Measurements from ENCODE around the gene SRP68.
"Not testable (repeated sequence)": the region's sequence is repeated elsewhere in the genome, so short reads cannot be mapped to it uniquely, and the experiment has no call there.

Gene SRP68

DNA sequence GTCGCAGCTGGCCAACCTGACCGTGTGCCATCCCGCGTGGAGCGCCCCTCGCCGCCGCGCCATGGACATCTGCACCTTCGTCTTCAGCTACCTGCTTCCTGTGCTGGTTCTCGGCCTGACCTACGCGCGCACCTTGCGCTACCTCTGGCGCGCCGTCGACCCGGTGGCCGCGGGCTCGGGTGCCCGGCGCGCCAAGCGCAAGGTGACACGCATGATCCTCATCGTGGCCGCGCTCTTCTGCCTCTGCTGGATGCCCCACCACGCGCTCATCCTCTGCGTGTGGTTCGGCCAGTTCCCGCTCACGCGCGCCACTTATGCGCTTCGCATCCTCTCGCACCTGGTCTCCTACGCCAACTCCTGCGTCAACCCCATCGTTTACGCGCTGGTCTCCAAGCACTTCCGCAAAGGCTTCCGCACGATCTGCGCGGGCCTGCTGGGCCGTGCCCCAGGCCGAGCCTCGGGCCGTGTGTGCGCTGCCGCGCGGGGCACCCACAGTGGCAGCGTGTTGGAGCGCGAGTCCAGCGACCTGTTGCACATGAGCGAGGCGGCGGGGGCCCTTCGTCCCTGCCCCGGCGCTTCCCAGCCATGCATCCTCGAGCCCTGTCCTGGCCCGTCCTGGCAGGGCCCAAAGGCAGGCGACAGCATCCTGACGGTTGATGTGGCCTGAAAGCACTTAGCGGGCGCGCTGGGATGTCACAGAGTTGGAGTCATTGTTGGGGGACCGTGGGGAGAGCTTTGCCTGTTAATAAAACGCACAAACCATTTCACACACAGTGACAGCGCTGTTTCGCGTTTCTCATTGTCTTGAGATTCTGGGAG lies 4.7 kb upstream of the SRP68 start:
- peak; percentile 66 to 82 (median 74) for DNase-seq

DNA sequence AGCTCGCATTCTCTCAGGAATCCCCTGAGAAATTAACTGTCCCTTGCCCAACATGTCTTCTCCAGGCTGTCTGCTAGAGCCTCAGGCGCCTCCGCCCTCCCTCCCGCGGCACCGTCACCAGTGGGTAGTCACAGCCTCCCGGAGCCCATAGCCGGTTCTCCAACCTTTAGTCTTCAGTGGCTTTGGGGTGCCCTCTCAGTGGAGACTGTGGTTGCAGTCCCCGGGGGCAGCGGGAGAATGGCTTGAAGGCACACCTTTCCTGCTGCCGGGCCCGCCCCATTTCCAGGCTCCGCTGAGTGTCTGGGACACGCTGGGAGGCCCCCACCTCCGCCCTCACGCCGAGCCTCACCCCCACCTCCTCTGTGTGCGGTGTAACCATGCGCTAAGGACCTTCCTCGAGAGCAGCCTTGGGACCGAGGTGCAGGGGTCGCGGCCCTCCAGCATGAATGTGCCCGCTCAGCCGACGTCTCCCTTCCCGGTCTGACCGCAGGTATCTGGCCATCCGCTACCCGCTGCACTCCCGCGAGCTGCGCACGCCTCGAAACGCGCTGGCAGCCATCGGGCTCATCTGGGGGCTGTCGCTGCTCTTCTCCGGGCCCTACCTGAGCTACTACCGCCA lies 3.9 kb upstream of the SRP68 start:
- peak in 1 of 4 experiments; percentile 7 for DNase-seq

DNA sequence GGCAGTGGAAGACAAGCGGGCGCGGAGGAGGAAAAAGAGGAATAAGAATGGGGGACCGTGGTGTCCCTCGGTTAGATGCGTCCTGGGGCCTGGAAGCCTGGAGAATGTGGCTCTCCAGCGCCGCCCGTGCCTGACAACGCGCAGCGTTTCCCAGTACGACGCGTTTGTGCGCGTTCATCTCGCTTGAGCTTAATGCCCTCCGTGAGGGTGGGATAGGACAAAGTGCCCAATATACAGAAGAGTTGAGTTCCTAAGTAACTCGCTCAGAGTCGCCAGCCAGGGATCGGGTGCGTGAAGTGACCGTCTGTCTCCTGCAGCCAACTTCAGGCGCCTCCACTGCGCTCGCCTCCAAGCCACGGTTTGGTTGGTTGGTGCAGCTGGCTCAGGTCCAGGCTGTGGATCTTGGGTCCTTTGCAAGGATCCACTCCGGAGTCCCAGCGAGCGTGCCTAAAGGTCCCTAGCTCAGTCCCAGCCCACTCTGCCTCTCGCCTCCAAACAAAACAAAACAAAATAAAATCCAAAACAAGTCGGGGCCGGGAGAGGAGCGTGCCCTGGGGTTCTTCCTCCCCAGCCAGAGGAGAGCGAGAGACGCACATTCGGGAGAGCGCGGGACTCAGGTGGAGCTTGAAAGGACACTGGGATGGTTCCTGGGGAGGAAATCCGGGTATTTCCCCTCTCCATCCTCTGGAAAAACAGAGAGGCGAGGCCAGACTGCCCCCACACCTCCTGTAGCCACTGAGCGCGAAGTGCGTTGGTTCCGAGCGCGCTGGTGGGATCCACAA lies 3.2 kb upstream of the SRP68 start:
- DNase-seq, result peak; percentile 44 to 74 (median 55)

DNA sequence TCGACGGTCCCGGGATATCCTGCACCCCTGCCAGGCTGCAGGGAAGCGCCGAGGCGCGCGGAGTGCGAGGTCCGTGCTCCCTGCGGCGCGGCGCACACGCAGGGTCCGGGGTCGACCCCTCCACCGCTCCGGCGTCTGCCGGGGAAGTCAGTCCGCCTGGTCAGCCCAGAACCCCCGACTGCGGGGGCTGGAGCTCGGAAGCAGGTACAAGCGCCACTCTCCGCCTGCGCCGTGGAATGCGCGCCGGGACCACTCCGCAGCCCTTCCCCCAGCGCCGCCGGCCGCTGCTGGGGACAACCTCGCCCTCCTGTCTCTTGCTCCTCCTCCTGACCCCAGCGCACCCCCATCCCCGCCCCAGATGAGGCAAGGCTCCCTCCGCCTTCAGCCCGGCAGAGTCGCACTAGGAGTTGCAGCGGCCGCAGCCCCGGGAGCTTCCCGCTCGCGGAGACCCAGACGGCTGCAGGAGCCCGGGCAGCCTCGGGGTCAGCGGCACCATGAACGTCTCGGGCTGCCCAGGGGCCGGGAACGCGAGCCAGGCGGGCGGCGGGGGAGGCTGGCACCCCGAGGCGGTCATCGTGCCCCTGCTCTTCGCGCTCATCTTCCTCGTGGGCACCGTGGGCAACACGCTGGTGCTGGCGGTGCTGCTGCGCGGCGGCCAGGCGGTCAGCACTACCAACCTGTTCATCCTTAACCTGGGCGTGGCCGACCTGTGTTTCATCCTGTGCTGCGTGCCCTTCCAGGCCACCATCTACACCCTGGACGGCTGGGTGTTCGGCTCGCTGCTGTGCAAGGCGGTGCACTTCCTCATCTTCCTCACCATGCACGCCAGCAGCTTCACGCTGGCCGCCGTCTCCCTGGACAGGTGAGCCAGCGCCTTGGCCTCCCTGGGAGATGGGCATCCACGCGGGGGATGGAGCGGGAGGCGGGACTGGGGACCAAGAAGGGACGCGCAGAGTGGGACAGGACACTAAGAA lies 2.4 kb upstream of the SRP68 start, which contains the start of gene GALR2:
Gene GALR2 (plus strand): TSS at position 392 of the 974 bp plus-strand sequence. CDS start 103 bp downstream, at position 495.
- DNase-seq, result peak in 1 of 4 experiments; percentile 41

DNA sequence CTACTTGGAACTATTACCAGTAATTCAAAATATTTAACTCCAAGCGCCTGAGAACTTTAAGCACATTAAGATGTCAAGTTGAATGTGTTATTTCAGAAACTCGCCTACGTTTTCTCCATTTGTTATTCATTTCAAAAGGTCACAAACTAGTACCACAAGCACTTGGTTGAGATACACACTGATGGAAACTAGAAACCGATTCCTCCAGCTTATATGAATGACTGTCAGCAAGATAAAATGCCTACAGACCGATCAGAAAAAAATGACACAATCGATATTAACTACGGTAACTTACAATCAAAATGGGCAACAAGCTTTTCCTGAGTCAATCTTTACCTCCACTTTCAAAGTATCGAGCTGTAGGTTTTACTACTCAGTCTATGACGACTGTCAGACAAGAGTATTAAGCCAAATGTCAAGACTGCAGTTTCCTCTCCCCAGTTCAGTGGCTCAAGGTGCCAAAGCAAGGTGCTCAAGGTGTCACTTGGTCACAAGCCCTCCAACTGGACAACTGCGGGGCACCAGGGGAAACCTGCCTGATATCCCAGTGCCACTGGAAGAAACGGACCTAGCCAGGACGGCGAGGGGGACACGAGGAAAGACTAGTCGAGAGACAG lies 678 bp downstream of the SRP68 start:
- DNase-seq, result no peak

DNA sequence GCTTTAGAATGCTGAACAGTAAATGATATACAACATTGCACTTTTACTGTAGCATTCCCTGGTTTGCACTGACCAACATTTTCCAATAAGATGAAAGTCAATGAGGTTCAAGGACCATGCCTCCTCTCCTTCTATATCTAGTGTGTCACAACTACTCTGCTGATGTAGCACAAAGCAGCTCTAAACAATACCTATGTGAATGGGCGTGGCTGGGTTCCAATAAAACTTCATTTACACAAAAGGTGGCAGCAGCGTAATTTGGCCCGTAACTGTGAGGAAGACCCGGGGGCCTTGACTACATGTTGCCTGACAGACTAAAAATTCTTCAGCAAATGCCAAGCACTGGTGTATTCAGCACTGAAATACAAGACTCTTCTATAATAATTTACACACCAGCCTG lies 6.5 kb downstream of the SRP68 start:
- no peak for DNase-seq

DNA sequence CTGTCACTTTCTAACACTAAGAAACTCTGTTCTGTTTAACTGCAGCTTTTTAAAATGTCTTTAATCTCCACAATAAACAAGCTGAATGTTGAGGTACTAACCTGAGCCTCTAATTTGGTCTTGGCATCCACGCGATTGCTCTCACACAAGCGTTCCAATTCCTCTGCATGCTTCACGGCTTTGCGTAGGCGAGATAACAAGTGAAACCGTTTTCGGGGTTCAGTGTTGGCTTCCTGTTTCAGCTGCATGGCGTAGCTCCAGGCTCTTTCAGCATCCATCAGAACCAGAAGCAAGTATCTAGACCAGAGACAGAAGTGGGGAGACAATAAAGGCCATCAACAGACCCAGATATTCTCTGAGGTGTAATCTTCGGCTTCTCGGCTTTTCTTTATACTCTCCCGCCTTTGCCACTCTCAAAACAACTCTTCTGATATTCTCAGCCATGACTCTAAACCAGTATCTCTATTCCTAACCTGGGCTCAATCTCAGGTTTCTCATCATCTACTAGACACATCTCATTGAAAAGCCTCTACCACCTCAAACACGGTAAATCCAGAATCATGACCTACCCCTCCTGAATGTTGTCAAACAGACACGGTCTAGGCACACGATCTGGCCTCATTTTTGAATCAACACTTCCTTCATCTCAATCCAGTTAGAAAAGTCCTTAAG lies 8.3 kb downstream of the SRP68 start:
- DNase-seq, result no peak

DNA sequence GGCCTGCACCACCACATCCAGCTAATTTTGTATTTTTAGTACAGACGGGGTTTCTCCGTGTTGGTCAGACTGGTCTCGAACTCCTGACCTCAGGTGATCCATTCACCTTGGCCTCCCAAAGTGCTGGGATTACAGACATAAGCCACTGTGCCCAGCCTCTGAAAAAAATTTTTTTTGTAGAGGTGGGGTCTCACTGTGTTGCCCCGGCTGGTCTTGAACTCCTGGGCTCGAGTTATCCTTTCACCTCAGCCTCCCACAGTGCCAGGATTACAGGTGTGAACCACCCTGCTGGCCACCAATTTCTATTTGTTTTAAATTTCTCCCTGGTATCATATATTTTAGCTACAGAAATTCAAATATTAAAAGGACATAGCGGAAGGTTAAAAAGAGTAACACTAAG lies 14.1 kb downstream of the SRP68 start:
- DNase-seq, result not testable (repeated sequence)

DNA sequence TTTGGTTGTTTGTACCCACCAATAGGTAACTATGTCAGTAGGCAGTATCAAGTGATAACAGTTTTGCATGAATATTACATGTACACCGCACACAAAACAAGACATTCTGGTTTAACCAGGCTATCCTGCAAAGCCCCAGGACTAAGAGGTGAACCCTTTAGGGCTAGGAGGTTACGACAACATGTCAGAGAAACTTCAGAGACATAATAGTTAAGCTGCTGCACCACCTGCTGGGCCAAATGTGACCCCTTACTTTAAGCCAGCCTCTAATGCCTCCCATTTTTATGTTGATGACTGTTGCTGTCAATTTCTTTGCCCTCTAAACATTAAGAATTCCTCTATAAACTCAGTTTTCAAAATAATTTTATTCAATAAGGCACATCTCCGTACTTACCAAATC lies 15.4 kb downstream of the SRP68 start:
- DNase-seq, result no peak

DNA sequence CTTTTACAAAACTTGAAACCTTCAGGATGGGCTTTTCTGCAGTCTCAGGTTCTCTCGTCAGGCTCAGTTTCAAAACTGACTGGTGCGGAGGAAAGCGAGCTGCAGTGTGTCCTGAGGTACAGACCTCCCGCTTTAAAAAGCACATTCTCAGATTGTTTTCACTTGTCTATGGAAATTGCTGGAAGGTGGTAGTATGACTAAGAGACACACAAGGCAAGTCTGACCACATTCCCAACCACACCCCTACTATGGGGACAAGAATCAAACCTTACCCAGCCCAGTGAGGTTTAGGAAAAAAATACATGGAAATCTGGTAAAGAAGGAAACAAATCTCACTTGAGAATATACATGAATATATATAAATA lies 18.2 kb downstream of the SRP68 start:
- DNase-seq, result no peak

DNA sequence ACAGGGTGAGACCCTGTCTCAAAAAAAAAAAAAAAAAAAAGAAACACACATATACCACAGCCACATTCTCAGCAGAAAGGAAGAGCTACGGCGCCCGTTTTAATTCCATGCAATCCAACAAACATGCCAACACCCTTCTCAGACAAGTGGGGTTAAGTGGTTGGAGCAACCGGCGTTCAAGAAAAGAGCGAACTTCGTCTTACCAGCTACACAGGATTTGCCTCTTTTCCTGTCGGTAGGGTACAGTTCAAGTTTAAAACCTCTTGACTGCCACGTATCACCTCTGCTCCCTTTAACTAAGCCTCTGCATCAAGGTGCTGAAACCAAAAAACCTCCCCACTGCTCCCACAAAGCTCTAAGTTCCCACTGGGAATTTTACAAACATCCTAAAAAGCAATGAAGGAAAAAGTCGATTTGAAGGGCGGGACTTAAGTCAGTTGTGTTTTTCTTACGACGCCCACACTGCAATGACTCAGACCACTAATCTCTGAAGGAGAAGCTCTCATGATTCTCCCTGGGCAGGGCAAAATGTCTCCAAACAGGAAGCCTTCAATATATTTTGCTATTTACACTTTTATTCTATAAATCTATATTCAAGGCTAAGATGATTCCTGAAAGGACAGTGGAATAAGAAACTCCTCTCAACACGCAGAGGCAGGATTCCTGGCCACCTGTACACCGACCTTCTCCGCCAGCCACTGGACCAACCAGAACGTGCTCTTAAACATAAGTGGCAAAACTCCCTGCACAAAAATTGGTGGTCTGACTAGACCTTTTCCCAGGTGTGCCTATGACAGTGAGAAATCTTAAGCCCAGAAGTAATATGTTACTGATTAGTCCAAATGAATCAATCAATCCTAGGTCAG lies 18.8 kb downstream of the SRP68 start:
- peak; percentile 31 to 55 (median 42) for DNase-seq

DNA sequence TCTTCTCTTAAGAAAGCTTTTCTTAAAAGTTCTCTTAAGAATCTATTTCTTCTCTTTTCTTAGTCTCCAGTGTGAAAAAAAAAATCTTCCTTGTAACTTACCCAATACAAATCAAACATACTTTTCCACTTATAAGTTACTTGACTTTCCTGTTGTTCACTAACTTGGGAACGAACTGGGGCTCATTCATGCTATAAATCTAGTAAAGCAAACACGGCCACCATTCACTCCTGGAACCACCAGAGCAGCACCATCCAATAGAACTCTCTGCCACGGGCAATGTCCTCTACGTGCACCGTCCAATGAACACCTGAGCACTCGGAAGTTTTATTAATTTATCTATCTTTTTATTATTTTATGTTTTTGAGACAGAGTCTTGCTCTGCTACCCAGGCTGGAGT lies 20.8 kb downstream of the SRP68 start:
- DNase-seq, result no peak

DNA sequence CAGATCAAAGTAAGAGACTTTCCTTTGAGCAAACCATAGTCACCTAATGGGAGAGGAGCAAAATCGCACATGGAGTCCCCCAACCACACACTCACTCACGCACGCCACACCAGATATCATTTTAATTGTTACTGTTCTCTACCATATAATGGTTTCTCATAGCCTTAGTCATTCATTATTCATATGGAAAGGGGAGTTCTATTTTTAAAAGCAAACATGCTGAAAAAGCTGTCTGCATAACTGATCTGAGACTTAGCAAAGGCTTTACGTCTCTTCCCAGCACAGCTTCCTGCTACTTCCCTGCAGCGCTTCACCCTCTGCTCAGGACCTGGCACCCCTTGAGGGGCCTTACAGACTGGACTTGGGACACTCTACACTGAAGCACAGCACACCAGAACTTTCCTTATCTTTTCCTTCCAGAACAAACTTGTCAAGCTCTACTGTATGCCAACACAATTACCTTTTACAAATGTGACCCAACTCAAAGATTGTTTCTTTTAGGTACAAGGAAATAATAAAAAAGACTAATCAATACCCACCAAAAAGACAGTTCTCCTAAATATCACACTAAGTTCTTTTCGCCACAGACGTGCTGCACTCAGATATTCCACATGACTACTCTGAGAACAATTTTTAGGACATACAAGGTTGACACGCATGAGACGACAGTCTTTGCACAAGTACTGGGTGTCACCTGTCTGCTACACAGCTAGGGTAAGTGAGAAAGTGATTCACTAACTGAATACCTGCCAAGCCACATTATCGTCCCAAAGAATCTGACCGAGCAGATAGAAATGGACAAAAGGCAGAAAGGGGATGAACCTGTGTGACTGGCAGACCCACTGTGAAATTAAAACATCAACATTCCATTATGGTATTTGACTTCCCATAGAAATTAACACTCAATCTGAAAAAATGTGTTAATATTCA lies 21.5 kb downstream of the SRP68 start:
- no peak for DNase-seq

DNA sequence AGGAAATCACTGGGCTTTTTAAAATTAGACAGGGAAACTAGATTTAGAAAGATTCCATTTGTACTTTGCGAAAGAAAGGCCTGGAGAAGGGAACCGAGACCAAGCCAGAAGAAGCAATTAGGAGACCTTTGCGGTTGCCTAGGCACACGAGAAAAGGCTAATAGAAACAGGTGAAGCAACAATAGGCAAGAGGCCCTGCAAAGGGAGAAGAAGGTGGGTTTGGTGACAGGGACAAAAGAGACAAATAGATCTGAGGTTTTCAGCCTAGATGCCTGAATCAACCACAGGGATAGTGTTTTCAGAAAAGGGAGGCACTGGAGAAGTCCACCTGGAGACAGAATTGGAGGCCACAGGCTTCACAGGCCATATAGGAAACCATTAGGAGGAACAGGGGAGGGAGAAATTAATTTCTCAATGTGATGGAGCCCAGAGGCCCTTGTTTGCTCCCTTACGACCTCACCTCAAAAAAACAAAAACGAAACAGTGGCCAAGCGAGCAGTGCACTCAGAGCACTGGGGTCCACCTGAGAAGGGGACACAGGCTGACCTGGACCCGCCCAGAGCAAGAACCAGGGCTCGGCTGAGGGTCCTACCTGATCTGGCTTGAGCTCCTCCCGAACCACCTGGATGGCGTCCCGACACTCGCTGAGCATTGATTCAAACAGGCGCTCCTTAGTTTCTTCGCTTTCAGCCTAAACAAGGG lies 22.3 kb downstream of the SRP68 start:
- peak in 2 of 4 experiments; percentile 31 to 48 for DNase-seq

DNA sequence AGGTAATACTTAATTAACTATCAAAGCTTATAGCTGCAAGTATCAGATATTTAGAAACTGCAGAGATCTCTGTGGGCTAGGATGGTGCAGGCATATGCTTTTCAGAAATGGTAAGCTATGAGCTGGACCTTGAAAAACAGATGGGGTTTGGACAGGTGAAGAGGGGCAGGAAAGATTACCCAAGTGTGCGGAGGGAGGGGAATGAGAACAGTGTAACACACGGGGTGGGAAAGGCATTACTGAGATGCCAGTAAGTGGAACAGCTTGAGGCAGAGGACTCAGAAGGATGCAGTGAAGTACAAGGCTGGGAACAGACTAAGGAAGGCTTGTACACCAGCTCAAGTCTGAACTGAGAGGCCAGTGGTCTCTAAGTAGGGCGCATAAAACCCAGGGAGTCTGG lies 23.1 kb downstream of the SRP68 start:
- DNase-seq, result no peak

DNA sequence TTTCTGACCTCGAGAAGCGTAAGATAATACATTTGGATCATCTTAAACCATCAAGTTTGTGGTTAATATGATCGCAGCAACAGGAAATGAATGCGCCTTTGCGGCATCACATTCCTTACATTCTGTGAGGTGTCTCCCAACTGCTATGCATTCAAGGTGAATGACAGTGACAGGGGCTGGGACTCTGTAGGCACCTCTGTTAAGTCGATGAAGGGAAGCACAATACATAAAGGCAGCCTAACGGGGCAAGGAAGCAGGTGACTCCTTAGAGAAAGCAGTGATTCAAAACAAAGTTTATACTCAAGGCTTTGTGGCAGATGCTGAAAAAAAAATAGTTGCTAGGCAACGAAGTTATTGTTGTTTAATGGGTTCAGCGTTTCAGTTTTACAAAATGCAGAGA lies 23.6 kb downstream of the SRP68 start:
- no peak for DNase-seq

DNA sequence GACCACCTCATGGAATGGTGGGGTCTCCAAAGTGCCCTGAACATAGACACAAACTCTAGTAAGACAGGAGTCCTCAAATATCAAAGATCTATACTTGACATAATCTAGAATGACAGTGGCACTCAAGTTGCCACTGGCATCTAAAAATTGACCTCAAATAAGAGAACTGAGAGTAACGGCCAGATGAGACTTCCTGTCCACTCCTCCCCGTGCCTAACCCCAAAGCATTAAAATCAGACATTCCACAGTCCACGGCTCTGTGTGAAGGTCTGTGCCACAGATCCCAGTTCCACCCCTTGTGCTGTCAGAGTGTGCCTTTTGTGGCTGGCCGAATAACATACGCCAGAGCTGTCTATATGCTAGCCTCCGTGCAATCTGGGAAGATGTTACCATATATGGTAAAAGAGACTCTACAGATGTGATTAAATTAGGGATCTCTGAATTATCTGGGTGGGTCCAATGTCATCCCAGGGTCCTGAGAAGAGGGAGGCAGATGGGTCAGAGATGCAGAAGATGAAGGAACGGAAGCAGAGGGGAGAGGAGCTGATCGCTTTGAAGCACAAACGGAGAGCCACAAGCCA lies 24.2 kb downstream of the SRP68 start:
- peak in 2 of 4 experiments; percentile 29 to 40 for DNase-seq

DNA sequence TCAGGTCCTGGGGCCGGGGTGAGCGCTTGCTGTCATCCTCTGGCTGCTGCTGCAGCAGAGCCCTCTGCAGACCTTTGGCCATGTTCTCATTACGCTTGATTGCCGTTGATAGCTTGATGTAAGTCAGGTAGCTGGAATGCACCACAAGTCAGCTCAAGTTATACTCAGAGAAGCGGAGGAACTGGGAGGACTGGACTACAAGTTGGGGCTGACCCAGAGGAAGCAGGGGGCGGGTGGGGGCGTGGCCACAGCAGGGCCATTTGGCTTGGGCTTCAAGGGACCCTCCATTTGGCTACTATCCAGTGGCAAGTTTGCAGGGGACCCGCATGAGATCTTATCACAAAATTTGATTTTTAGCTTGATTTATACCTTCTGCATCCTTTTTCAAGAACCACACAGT lies 26.3 kb downstream of the SRP68 start:
- DNase-seq, result no peak
